ENCODE results near the gene SOCS3.

DNA sequence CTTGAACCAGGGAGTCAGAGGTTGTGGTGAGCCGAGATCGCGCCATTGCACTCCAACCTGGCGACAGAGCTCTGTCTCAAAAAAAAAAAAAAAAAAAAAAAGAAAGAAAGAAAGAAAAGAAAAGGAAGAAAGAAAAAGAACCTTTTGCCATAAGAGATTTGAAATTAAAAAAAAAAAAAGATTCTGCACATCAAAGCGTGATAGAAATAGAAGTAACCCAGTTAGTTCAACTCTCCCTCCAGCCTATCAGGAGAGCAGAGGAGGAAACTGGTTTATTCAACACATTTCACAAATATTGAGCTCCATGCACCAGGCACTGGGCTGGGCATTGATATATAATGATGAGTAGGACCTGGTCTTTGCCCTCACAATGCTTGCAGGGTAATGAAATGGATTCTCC is 2.4 kb upstream of the SOCS3 start:
- TF ChIP-seq EP300 (IDR thresholded peaks at IDR 0.05) (no peak), POLR2A (IDR thresholded peaks at IDR 0.05) (no peak)
- TF ChIP-seq, protein P1, sequence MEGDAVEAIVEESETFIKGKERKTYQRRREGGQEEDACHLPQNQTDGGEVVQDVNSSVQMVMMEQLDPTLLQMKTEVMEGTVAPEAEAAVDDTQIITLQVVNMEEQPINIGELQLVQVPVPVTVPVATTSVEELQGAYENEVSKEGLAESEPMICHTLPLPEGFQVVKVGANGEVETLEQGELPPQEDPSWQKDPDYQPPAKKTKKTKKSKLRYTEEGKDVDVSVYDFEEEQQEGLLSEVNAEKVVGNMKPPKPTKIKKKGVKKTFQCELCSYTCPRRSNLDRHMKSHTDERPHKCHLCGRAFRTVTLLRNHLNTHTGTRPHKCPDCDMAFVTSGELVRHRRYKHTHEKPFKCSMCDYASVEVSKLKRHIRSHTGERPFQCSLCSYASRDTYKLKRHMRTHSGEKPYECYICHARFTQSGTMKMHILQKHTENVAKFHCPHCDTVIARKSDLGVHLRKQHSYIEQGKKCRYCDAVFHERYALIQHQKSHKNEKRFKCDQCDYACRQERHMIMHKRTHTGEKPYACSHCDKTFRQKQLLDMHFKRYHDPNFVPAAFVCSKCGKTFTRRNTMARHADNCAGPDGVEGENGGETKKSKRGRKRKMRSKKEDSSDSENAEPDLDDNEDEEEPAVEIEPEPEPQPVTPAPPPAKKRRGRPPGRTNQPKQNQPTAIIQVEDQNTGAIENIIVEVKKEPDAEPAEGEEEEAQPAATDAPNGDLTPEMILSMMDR (IDR thresholded peaks at IDR 0.05), result no peak
